ENCODE results near the gene CNDP2.

Gene CNDP2

DNA sequence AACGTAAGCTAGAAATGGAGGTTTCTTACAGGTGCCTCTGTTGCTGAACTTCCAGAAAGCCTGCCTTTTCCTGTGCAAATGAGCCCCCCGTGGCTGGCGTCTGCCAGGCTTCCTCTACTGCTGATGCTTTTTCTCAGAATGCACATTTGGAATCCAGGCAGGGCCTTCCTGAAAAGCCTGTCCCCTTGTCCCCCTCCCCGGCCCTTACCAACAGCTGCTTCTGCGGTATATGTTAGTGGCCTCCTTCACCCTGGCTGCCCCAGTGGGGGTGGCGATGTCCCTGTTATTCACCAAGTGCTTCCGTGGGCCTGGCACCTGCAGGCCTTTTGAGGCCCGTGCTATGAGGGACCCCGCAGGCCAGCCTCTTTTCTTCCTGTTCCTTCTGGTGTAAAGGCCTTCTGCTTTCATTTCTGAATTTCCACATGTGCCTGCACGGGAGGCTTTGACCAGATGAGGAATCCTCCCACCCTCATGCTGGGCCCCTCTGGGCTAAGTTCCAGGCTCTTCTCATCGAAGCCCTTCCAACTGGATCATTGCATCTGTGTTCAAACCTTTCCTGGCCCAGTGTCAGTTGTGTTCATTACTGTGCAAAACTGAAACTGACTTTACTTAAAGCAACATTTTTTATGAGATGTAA, 10.4 kb downstream of the CNDP2 start:
- Histone ChIP-seq H3K27me3 (no peaks in the 10 kb centered on the region), H3K36me3 (peaks cover 98 to 100% (median 100%) of the 10 kb centered on the region in 11 experiments), H4K20me1 (peaks cover 17 to 94% (median 84%) of the 10 kb centered on the region in 11 experiments; a peak in 20 of 22 replicates), H3K9ac (peak overlapping the region in 2 of 11 experiments; percentile 15 to 48; a peak in 5 of 22 replicates), H3K9me3 (replicated peaks in 1 of 11) (no peaks in the 10 kb centered on the region), H3K4me2 (no peak overlapping the region), H3K27ac (no peak overlapping the region), H3K4me1 (peaks cover 0 to 24% (median 8%) of the 10 kb centered on the region in 10 experiments; a peak in 11 of 20 replicates), H3K4me3 (no peak overlapping the region)
- TF ChIP-seq Cebpa-rat (IDR thresholded peaks at IDR 0.05): no peak

DNA sequence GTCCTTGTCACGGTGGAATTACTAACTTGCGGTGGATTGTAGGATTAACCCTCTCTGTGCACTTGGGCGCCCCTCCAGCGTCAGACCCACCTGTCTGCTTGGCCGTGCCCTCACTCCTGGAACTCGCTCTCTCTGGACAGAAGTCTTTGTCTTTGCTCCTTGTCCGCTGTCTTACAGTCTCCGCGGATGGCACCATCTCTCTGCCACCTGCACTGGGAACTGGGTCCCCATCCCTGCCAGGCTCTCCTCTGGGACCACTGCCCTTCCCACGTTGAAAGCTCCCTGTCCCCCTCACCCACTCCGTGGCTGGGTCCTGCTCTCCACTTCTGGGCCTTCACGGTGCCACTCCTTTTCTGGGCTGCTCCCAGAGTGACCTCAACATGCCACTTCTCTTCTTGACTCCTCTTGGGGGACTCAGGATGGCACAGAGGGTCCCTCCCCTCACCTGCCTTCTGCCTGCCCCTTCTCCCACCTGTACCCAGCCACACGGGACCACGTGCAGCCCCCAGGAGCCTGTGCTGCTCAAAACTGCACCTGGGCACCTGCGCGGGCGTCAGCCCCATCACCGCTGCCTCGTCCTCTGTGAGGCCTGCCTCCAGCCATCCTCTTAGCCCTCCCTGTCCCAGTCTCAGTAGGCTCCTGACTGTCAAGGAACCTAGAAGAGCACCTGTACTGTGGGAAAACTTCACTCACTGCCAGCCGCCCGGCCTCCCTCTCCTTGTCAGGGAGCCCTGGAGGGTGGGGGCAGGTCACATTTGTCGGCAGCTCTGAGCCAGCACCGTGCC, 11.1 kb downstream of the CNDP2 start:
- peaks cover 17 to 98% (median 91%) of the 10 kb centered on the region in 11 experiments; a peak in 21 of 22 replicates for H4K20me1 ChIP-seq
- H3K36me3 ChIP-seq: peaks cover 98 to 100% (median 100%) of the 10 kb centered on the region in 11 experiments
- no peak overlapping the region for H3K27ac ChIP-seq
- no peaks in the 10 kb centered on the region for H3K27me3 ChIP-seq
- no peak for TF ChIP-seq Cebpa-rat (IDR thresholded peaks at IDR 0.05)
- peak overlapping the region in 2 of 11 experiments; percentile 11 to 48; a peak in 3 of 22 replicates for H3K9ac ChIP-seq
- H3K9me3 ChIP-seq (replicated peaks in 1 of 11): no peaks in the 10 kb centered on the region
- peaks cover 0 to 17% (median 5%) of the 10 kb centered on the region in 10 experiments; a peak in 10 of 20 replicates for H3K4me1 ChIP-seq
- H3K4me3 ChIP-seq: no peak overlapping the region
- no peak overlapping the region for H3K4me2 ChIP-seq

DNA sequence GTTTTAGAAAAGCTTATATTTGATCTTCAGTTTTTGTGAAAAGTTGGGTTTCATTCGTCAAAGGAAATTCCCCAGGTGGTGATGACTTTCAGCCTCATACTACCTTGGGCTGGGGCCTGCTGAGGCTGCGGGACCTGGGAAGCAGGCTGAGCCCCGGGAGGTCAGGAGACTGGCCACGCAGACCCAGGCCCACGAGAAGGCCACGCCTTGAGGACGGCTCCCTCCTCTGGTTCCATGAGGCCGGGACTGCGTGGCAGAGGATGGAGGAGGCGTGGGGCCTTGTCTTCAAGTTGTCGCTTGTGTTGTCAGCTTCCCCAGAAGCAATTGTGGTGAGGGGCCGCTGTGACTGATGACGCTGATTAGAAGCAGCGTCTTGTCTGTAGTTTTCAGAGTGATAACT, 11.8 kb downstream of the CNDP2 start:
- Histone ChIP-seq H3K27ac (no peak overlapping the region; a peak in 1 of 22 replicates), H3K9ac (peak overlapping the region in 1 of 11 experiments; percentile 30; a peak in 2 of 22 replicates), H3K4me3 (no peak overlapping the region), H3K27me3 (no peaks in the 10 kb centered on the region), H3K4me2 (no peak overlapping the region), H3K36me3 (peaks cover 98 to 100% (median 100%) of the 10 kb centered on the region in 11 experiments), H3K9me3 (replicated peaks in 1 of 11) (no peaks in the 10 kb centered on the region), H4K20me1 (peaks cover 17 to 99% (median 94%) of the 10 kb centered on the region in 11 experiments; a peak in 21 of 22 replicates), H3K4me1 (peaks cover 0 to 10% (median 4%) of the 10 kb centered on the region in 10 experiments; a peak in 9 of 20 replicates)
- TF ChIP-seq Cebpa-rat (IDR thresholded peaks at IDR 0.05): no peak

DNA sequence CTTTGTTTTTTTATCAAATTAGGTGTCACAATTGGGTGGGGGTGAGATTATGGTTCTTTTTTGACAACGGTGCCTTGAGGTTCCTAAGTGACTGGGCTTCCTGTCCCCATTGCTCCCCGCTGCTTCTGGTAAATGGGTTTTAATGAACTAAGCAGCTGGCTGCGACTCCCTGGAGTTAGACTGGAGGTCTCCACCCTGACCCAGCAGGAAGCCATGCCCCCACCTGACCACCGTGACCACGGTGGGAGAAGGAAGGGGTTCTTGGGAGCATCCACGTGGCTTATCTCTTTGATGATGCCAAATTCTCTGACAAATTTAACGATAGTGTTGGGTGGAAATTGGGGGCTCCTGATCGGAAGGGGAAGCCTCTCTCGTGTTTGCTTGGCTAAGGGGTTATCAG, 12.2 kb downstream of the CNDP2 start:
- H3K9ac ChIP-seq: peak overlapping the region in 2 of 11 experiments; percentile 30 to 33; a peak in 2 of 22 replicates
- peaks cover 18 to 100% (median 94%) of the 10 kb centered on the region in 11 experiments; a peak in 21 of 22 replicates for H4K20me1 ChIP-seq
- no peak overlapping the region for H3K4me3 ChIP-seq
- H3K36me3 ChIP-seq: peaks cover 98 to 100% (median 100%) of the 10 kb centered on the region in 11 experiments
- H3K27ac ChIP-seq: no peak overlapping the region; a peak in 1 of 22 replicates
- no peak for TF ChIP-seq Cebpa-rat (IDR thresholded peaks at IDR 0.05)
- no peaks in the 10 kb centered on the region for H3K27me3 ChIP-seq
- H3K4me1 ChIP-seq: peaks cover 0 to 10% (median 2%) of the 10 kb centered on the region in 10 experiments; a peak in 7 of 20 replicates
- H3K4me2 ChIP-seq: no peak overlapping the region
- no peaks in the 10 kb centered on the region for H3K9me3 ChIP-seq (replicated peaks in 1 of 11)

DNA sequence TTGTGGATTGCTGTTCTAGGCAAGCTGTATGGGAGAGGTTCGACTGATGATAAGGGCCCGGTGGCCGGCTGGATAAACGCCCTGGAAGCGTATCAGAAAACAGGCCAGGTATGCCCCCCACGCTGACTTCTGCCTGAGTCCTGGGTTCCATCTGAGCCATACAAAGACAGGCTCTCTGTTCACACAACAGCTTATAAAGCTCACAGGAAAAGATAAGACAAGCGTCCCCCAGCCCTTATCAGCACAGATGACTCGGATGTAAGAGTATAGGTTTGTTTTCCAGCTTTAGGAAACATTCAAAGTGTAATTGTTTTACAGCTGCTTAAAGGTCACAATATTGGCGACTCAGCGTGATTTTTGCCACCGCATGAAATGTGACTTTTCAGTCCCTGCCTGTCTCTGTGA, 12.7 kb downstream of the CNDP2 start:
- H3K9ac ChIP-seq: peak overlapping the region in 1 of 11 experiments; percentile 33; a peak in 1 of 22 replicates
- no peak for TF ChIP-seq Cebpa-rat (IDR thresholded peaks at IDR 0.05)
- H4K20me1 ChIP-seq: peaks cover 22 to 100% (median 96%) of the 10 kb centered on the region in 11 experiments; a peak in 21 of 22 replicates
- H3K27ac ChIP-seq: no peak overlapping the region
- no peaks in the 10 kb centered on the region for H3K27me3 ChIP-seq
- no peak overlapping the region for H3K4me3 ChIP-seq
- H3K4me1 ChIP-seq: peaks cover 0 to 10% (median 0%) of the 10 kb centered on the region in 10 experiments; a peak in 4 of 20 replicates
- no peak overlapping the region for H3K4me2 ChIP-seq
- peaks cover 99 to 100% (median 100%) of the 10 kb centered on the region in 11 experiments for H3K36me3 ChIP-seq
- no peaks in the 10 kb centered on the region for H3K9me3 ChIP-seq (replicated peaks in 1 of 11)

DNA sequence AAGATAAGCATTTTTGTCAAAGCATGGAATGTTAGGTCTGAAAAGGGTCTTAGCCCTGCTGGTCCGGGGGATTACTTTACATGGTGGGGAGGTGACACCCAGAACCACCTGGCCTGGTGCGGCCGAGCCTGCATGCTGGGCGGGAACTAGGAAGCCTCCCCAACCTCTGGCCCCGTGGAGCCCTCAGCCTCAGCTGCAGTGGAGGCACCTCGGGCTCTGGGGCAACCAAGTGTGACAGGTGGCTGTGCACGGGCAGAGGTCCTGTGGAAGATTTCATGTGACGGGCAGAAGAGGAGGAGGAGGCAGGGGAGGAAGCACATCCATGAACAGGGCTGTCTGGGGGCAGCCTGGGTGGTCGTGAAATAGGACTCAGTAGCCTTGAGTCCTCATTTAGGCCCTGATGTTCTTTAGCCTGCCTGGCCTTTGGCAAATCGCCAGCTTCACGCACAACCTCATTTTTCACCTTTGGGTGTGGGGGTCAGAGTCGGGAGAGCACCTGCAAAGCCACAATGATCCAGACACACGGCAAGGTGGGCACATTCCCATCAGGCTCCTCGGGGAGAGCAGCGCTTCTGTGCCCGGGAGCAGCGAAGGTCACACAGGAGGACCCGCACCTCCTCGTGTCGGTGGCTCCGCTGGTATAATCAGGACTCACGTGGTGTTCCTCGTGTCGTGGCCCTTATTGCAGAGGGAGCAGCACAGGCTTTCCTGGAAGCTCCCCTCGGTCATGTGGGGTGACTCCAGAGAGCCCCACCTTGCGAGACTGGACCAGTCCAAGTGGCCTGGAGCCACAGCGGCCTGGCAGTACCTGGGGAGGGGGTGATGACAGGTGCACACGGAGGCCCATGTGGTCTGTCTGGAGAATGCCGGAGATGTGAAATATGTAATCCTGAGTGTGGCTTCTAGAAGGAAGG, 13.9 kb downstream of the CNDP2 start:
- Histone ChIP-seq H3K36me3 (peaks cover 98 to 100% (median 100%) of the 10 kb centered on the region in 11 experiments), H3K9me3 (replicated peaks in 1 of 11) (no peaks in the 10 kb centered on the region), H3K27ac (no peak overlapping the region), H3K4me1 (peaks cover 0 to 10% (median 0%) of the 10 kb centered on the region in 10 experiments; a peak in 4 of 20 replicates), H4K20me1 (peaks cover 28 to 100% (median 97%) of the 10 kb centered on the region in 11 experiments; a peak in 21 of 22 replicates), H3K4me3 (no peak overlapping the region), H3K9ac (no peak overlapping the region), H3K4me2 (no peak overlapping the region), H3K27me3 (no peaks in the 10 kb centered on the region)
- no peak for TF ChIP-seq Cebpa-rat (IDR thresholded peaks at IDR 0.05)

DNA sequence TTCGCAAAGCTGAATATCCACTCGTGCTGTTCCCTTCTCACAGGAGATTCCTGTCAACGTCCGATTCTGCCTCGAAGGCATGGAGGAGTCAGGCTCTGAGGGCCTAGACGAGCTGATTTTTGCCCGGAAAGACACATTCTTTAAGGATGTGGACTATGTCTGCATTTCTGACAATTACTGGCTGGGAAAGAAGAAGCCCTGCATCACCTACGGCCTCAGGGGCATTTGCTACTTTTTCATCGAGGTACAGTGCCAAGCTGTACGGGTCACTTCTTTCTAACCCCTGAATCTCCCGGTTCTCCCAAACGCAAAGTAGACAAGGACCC, 14.6 kb downstream of the CNDP2 start:
- peaks cover 98 to 100% (median 100%) of the 10 kb centered on the region in 11 experiments for H3K36me3 ChIP-seq
- H3K9me3 ChIP-seq (replicated peaks in 1 of 11): no peaks in the 10 kb centered on the region
- no peak for TF ChIP-seq Cebpa-rat (IDR thresholded peaks at IDR 0.05)
- peaks cover 0 to 10% (median 0%) of the 10 kb centered on the region in 10 experiments; a peak in 4 of 20 replicates for H3K4me1 ChIP-seq
- peaks cover 32 to 100% (median 98%) of the 10 kb centered on the region in 11 experiments; a peak in 21 of 22 replicates for H4K20me1 ChIP-seq
- H3K27me3 ChIP-seq: no peaks in the 10 kb centered on the region
- H3K27ac ChIP-seq: no peak overlapping the region
- H3K4me2 ChIP-seq: no peak overlapping the region
- H3K4me3 ChIP-seq: no peak overlapping the region
- H3K9ac ChIP-seq: no peak overlapping the region

DNA sequence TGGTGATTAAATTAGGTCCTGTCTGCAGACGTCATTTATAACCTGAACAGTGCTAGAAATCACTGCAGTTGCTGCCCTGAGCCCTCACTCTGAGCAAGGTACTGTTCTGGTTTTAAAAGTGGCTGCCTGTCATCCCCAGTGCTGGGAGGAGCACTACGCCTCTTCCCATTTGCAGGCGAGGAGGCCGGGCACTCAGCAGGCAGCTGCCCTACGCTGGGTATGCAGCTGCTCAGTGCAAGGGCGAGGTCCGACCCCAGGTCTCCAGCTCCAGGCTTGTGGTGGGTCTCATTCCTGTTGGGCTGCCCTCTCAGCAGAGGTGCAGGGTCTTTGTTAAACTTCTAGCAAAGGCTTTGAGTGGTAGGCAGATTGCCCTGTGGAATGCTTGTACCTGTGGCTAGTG, 15.7 kb downstream of the CNDP2 start:
- H3K27me3 ChIP-seq: no peaks in the 10 kb centered on the region
- no peak overlapping the region for H3K4me2 ChIP-seq
- TF ChIP-seq Cebpa-rat (IDR thresholded peaks at IDR 0.05): no peak
- no peaks in the 10 kb centered on the region for H3K9me3 ChIP-seq (replicated peaks in 1 of 11)
- H3K36me3 ChIP-seq: peaks cover 98 to 100% (median 100%) of the 10 kb centered on the region in 11 experiments
- no peak overlapping the region for H3K27ac ChIP-seq
- H3K4me1 ChIP-seq: peaks cover 0 to 10% (median 0%) of the 10 kb centered on the region in 10 experiments; a peak in 4 of 20 replicates
- no peak overlapping the region for H3K9ac ChIP-seq
- H4K20me1 ChIP-seq: peaks cover 29 to 100% (median 97%) of the 10 kb centered on the region in 11 experiments; a peak in 21 of 22 replicates
- H3K4me3 ChIP-seq: no peak overlapping the region

Measured in BLaER1 treated with 17β-estradiol and CSF1 and Interleukin-3, amounts not matched to agents 10 nM and 100 nM (cell line).